ENCODE data around the gene STARD3NL.

The STARD3NL gene

GRCh38 chr7:38185395-38186307, 7.6 kb downstream of the STARD3NL start:
- FAIRE-seq: no peak

GRCh38 chr7:38186593-38187314, 8.7 kb downstream of the STARD3NL start:
- no peak for FAIRE-seq

- FAIRE-seq: no peak
Measured at GRCh38 chr7:38187794-38188440, 9.9 kb downstream of the STARD3NL start.

GRCh38 chr7:38189231-38189938, 11.3 kb downstream of the STARD3NL start:
- FAIRE-seq: no peak

- no peak for FAIRE-seq
Measured at GRCh38 chr7:38190011-38190410, 12.0 kb downstream of the STARD3NL start.

- FAIRE-seq: no peak
Measured at GRCh38 chr7:38191791-38192190, 13.7 kb downstream of the STARD3NL start.

GRCh38 chr7:38192327-38192726, 14.3 kb downstream of the STARD3NL start:
- FAIRE-seq: no peak

- no peak for FAIRE-seq
Measured at GRCh38 chr7:38195804-38196595, 18.0 kb downstream of the STARD3NL start.

- FAIRE-seq: no peak
Measured at GRCh38 chr7:38198366-38198765, 20.3 kb downstream of the STARD3NL start.

GRCh38 chr7:38199154-38199553, 21.1 kb downstream of the STARD3NL start:
- no peak for FAIRE-seq

GRCh38 chr7:38199782-38200181, 21.7 kb downstream of the STARD3NL start:
- FAIRE-seq: no peak

- no peak for FAIRE-seq
Measured at GRCh38 chr7:38206071-38206470, 28.0 kb downstream of the STARD3NL start.

- no peak for FAIRE-seq
Measured at GRCh38 chr7:38207843-38208242, 29.8 kb downstream of the STARD3NL start.

GRCh38 chr7:38211486-38211885, 33.4 kb downstream of the STARD3NL start:
- no peak for FAIRE-seq

- FAIRE-seq: no peak
Measured at GRCh38 chr7:38211940-38212339, 33.9 kb downstream of the STARD3NL start.

- no peak for FAIRE-seq
Measured at GRCh38 chr7:38215115-38215514, 37.1 kb downstream of the STARD3NL start.

- peak; percentile 21 for FAIRE-seq
Measured at GRCh38 chr7:38215735-38216670, 38.0 kb downstream of the STARD3NL start.

- no peak for FAIRE-seq
Measured at GRCh38 chr7:38217672-38218071, 39.6 kb downstream of the STARD3NL start.

- FAIRE-seq: no peak
Measured at GRCh38 chr7:38220452-38220851, 42.4 kb downstream of the STARD3NL start.

- FAIRE-seq: peak; percentile 72
Measured at GRCh38 chr7:38222481-38223096, 44.5 kb downstream of the STARD3NL start.
